OCI-LY3 (cell line): ENCODE results near the gene RASA2.
"Not testable (repeated sequence)": the region's sequence is repeated elsewhere in the genome, so short reads cannot be mapped to it uniquely, and the experiment has no call there.

Experiments
- H2AFZ ChIP-seq: fragments of 200-600, 300-600 bp; shearing (Covaris generic); 2 replicates; pipeline ENCODE4 v1.6.0; 2014; ENCODE audit warnings: antibody characterized with exemption, low read depth, low read length
- H3K27ac ChIP-seq: fragments of 200-600, 300-600 bp; sonication (generic); 2 replicates; pipeline ENCODE4 v1.5.1; 2014; ENCODE audit warnings: mild to moderate bottlenecking, low read length, moderate library complexity, mixed read lengths
- H3K27me3 ChIP-seq: fragments of 200-600, 300-600 bp; sonication (generic); 2 replicates; pipeline ENCODE4 v1.6.1; 2014; ENCODE audit warnings: low read depth, low read length, mixed read lengths
- H3K36me3 ChIP-seq: fragments of 200-600, 300-600 bp; sonication (generic); replicated peaks from 2 replicates; pipeline ENCODE3; 2014; ENCODE audit warnings: low read depth, low read length, mixed read lengths
- H3K4me1 ChIP-seq: fragments of 300-600, 200-600 bp; sonication (generic); 2 replicates; pipeline ENCODE4 v1.6.1; 2014; ENCODE audit warnings: low read length, mixed read lengths
- H3K4me2 ChIP-seq: fragments of 200-600, 300-600 bp; sonication (generic); 2 replicates; pipeline ENCODE4 v1.6.1; 2014; ENCODE audit warnings: low read length, mixed read lengths
- H3K4me3 ChIP-seq: fragments of 300-600, 200-600 bp; sonication (generic); 2 replicates; pipeline ENCODE4 v1.5.1; 2014; ENCODE audit warnings: antibody characterized with exemption, mild to moderate bottlenecking, low read length, moderate library complexity
- H3K79me2 ChIP-seq: fragments of 300-600, 200-600 bp; shearing (Covaris generic); 2 replicates; pipeline ENCODE4 v1.6.1; 2014; ENCODE audit warnings: mild to moderate bottlenecking, low read length, mixed read lengths
- H3K9ac ChIP-seq: fragments of 300-600, 200-600 bp; shearing (Covaris generic); 2 replicates; pipeline ENCODE4 v1.6.0; 2014; ENCODE audit warnings: mild to moderate bottlenecking, low read length, moderate library complexity
- H3K9me3 ChIP-seq: fragments of 200-600, 300-600 bp; shearing (Covaris generic); 2 replicates; pipeline ENCODE4 v1.6.1; 2014; ENCODE audit warnings: low read length, mixed read lengths; ENCODE audit not compliant: insufficient read depth
- H4K20me1 ChIP-seq: fragments of 200-600, 300-600 bp; sonication (generic); 2 replicates; pipeline ENCODE4 v1.6.1; 2016; ENCODE audit warnings: low read length, mixed read lengths; ENCODE audit not compliant: insufficient read depth
- EZH2phosphoT487 ChIP-seq: fragments of 200-600 bp; shearing (Covaris generic); IDR thresholded peaks from 2 replicates; pipeline ENCODE4 v1.6.1; 2018; ENCODE audit warnings: antibody characterized with exemption, mixed run types, low read depth
- TF ChIP-seq, protein P1 (sequence below): fragments of 200-600, 300-600 bp; sonication (generic); IDR thresholded peaks from 2 replicates; pipeline ENCODE4 v1.5.1; 2014; ENCODE audit warnings: antibody characterized with exemption, low read length, low read depth

Gene RASA2

GRCh38 chr3:141493184-141493583 lies 6.4 kb downstream of the RASA2 start:
- peaks cover 29% of the 10 kb centered on the region for H4K20me1 ChIP-seq
- H3K27ac ChIP-seq = no peak overlapping the region
- H3K4me2 ChIP-seq = no peak overlapping the region
- H2AFZ ChIP-seq = no peak overlapping the region
- H3K9ac ChIP-seq = no peak overlapping the region
- H3K79me2 ChIP-seq = peaks cover 69% of the 10 kb centered on the region
- no peak overlapping the region for H3K4me3 ChIP-seq
- no peaks in the 10 kb centered on the region for H3K27me3 ChIP-seq
- no peaks in the 10 kb centered on the region for H3K9me3 ChIP-seq
- H3K4me1 ChIP-seq = peaks cover 3% of the 10 kb centered on the region
- no peaks in the 10 kb centered on the region for H3K36me3 ChIP-seq
- no peak for TF ChIP-seq EZH2phosphoT487
- TF ChIP-seq, protein P1, sequence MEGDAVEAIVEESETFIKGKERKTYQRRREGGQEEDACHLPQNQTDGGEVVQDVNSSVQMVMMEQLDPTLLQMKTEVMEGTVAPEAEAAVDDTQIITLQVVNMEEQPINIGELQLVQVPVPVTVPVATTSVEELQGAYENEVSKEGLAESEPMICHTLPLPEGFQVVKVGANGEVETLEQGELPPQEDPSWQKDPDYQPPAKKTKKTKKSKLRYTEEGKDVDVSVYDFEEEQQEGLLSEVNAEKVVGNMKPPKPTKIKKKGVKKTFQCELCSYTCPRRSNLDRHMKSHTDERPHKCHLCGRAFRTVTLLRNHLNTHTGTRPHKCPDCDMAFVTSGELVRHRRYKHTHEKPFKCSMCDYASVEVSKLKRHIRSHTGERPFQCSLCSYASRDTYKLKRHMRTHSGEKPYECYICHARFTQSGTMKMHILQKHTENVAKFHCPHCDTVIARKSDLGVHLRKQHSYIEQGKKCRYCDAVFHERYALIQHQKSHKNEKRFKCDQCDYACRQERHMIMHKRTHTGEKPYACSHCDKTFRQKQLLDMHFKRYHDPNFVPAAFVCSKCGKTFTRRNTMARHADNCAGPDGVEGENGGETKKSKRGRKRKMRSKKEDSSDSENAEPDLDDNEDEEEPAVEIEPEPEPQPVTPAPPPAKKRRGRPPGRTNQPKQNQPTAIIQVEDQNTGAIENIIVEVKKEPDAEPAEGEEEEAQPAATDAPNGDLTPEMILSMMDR = no peak

- H4K20me1 ChIP-seq = peaks cover 28% of the 10 kb centered on the region
- not testable (repeated sequence) for H3K27me3 ChIP-seq, H2AFZ ChIP-seq, H3K36me3 ChIP-seq, H3K4me2 ChIP-seq, H3K9me3 ChIP-seq, H3K27ac ChIP-seq, H3K9ac ChIP-seq, H3K4me3 ChIP-seq
- H3K79me2 ChIP-seq = peaks cover 67% of the 10 kb centered on the region
- peaks cover 13% of the 10 kb centered on the region for H3K4me1 ChIP-seq
Observed at GRCh38 chr3:141497589-141497988, 10.8 kb downstream of the RASA2 start.

DNA sequence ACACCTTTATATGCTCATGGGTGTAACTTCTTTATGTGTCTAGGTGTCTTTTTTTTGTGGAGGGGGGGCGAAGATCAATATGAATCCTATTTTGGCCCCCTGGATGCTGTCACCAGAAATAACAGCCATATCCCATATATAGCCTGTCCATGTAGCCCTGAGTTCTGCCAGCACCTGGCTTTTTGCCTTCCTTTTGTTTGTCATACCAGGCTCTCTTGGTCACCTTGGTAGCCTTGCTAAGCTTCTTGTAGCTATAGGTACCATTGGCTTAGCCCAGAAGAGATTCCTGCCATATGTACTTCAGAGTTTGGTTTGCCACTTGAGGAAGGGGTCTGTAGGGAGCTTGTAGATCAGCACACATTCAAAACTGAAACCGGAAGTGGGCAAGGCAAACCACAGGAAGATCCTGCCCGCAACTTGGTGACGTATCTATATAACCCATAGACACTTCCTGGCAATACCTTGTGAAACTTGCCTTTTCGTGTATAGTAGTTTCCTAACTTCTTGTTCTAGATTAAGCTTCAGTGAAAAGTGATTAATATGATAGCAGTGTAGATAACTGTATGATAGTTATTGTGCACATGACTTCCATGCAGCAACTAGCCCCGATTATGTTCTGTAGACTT lies 11.9 kb downstream of the RASA2 start:
- peak overlapping the region; percentile 46 for H3K27ac ChIP-seq
- H3K4me3 ChIP-seq = peak overlapping the region; percentile 68
- peaks cover 13% of the 10 kb centered on the region for H3K4me1 ChIP-seq
- H3K36me3 ChIP-seq = no peaks in the 10 kb centered on the region
- H3K79me2 ChIP-seq = peaks cover 61% of the 10 kb centered on the region
- H3K9me3 ChIP-seq = no peaks in the 10 kb centered on the region
- H3K4me2 ChIP-seq = peak overlapping the region; percentile 83
- no peak overlapping the region for H3K9ac ChIP-seq
- TF ChIP-seq EZH2phosphoT487 = no peak
- TF ChIP-seq, protein P1 = no peak
- peaks cover 19% of the 10 kb centered on the region for H4K20me1 ChIP-seq
- H2AFZ ChIP-seq = peak overlapping the region; percentile 72; the same call in 1 of the 2 replicates
- H3K27me3 ChIP-seq = no peaks in the 10 kb centered on the region

DNA sequence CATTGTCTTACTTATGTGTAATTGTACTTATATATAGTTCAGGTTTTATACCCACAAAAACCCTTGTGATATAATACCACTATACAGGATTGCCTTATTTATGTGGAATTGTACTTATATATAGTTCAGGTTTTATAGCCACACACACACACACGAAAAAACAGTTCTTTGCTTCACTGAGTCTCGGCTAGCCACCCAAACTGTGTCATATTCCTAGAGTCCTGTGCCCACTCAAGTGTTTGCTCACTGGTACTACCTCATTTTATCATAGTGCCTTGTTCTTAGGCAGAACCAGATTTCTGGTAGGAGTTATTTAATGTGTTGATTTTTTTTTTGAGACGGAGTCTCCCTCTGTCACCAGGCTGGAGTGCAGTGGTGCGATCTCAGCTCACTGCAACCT lies 12.5 kb downstream of the RASA2 start:
- Histone ChIP-seq H3K4me1 (peaks cover 13% of the 10 kb centered on the region), H3K4me2 (peak overlapping the region; percentile 83), H4K20me1 (peaks cover 15% of the 10 kb centered on the region), H3K27me3 (no peaks in the 10 kb centered on the region), H3K4me3 (peak overlapping the region; percentile 68), H3K9ac (no peak overlapping the region), H3K9me3 (no peaks in the 10 kb centered on the region), H3K79me2 (peaks cover 58% of the 10 kb centered on the region), H3K36me3 (no peaks in the 10 kb centered on the region), H3K27ac (peak overlapping the region; percentile 46), H2AFZ (peak overlapping the region; percentile 72; the same call in 1 of the 2 replicates)
- no peak for TF ChIP-seq EZH2phosphoT487
- TF ChIP-seq, protein P1 = no peak
